ENCODE results near the gene ADM2.
"Not testable (repeated sequence)": the region's sequence is repeated elsewhere in the genome, so short reads cannot be mapped to it uniquely, and the experiment has no call there.

The ADM2 gene

DNA sequence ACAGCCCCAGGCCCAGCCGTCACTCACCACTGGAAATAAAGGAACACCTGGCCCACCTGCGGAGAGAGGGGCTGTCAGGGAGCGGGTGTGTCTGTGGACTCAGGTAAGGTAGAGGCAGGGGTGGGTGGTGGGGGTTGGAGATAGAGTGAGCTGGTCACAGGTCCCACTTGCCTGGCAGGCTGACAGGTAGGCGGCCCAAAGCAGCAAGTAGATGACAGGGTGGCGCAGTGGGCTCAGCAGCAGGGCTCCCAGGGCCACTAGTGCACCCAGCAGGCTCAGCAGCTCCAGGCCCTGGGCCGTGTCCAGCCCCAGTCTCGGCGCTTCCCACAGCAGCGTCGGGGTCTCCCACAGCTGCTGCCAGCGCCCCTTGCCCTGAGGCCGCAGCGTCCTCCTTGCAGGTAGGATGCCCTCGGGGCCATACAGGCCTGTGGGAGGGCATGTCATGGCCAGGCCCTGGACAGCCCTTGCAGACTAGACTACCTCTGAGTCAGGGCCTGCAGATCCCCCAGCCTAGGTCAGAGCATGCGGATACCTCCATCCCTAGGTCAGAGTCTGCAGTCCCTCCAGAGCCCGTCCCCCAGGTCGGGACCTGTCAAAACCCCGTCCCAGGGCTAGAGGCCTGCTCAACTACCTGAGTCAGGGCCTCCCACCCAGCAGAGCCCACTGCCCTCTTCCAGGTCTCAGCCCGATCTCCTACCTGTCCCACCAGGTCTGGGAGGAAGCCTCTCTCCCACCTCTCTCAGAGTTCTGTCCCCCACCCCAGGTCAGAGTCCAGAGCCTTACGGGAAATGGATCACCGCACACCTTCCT, 25.5 kb downstream of the ADM2 start:
- DNase-seq (ENCODE audit: low read depth in 3 of 3), result no peak

DNA sequence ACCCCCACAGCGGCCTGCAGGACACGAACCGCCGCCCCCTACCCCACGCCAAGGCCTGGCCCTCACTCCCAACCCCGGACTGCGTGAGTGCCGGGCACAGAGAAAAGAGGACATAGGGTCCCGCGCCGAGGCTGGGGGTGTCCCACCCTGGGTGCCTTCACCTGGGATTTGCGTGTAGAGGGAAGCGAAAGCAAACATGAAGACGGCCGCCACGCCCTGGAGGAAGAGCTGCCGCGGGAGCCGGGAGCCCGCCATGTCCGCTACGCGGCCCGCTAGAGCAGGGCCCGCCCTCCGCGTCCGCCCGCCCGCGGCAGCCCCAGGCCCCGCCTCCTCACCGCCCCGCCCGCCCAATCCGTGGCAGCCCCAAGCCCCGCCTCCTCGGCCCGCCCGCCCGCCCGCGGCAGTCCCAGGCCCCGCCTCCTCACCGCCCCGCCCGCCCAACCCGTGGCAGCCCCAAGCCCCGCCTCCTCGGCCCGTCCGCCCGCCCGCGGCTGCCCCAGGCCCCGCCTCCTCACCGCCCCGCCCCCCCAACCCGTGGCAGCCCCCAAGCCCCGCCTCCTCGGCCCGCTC, 26.2 kb downstream of the ADM2 start, which contains the start of gene LMF2:
Gene LMF2 (minus strand): TSS at position 282 of the 570 bp plus-strand sequence. CDS start 27 bp downstream, at position 255.
- DNase-seq (ENCODE audit: low read depth in 3 of 3), result peak; percentile 82 to 96 (median 90)

DNA sequence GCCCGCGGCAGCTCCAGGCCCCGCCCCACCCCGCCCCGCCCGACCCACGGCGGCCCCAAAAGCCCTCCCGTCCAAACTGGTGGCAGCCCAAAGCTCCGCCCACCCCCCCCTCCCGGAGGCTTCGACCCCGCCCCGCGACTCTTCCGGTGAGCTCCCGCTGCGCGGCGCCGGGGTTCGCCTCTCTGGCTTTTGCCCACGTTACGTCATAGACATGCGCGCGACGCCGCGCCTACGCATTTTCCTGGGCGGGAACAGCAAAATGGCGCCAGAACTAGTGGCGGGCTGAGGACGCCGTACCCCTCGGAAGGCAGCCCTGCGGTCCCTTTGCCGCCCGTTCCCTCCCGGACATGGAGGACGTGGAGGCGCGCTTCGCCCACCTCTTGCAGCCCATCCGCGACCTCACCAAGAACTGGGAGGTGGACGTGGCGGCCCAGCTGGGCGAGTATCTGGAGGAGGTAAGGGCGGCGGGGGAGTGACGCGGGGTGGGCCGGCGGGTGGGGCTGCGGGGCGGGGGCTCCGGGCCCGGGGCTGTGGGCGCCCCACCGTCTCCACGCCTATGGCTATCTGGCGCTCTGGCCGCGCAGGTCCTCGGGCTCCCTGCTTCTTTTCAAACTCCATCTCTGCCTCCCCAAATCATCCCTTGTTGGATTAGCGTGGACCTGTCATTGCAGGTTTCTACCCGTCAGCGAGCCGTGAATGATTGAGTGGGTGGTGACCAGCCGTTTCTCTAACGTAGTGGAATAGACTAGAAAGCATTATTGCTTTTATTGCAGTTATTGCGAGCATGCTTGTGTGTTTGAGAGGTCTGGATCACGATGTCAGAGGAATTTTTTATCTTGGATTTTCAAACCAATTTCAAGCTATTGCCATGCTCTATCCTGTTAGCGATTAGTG, 26.9 kb downstream of the ADM2 start, which contains the start of gene NCAPH2:
Gene NCAPH2 (plus strand): TSS at position 234 of the 894 bp plus-strand sequence. CDS start 114 bp downstream, at position 348.
- DNase-seq (ENCODE audit: low read depth in 3 of 3), result peak; percentile 96 to 98 (median 97)

DNA sequence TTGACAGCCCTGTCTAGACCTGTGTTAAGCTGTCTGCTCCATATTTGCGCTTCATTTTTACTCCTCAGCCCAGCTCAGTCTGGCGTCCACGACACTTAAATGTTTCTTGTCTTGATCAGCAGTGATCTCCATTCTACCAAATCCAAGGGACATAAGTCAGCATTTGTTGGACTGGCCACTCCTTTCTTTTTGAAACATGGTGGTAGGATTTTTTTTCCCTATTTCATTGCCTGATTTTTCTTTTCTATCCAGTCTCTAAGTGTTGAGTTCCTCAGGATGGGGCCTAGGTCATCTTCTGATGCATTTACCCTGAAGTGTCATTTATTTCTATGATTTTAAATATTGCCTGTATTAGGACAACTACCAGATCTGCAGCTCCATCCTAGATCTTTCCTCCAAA, 27.6 kb downstream of the ADM2 start:
- DNase-seq (ENCODE audit: low read depth in 3 of 3), result no peak

DNA sequence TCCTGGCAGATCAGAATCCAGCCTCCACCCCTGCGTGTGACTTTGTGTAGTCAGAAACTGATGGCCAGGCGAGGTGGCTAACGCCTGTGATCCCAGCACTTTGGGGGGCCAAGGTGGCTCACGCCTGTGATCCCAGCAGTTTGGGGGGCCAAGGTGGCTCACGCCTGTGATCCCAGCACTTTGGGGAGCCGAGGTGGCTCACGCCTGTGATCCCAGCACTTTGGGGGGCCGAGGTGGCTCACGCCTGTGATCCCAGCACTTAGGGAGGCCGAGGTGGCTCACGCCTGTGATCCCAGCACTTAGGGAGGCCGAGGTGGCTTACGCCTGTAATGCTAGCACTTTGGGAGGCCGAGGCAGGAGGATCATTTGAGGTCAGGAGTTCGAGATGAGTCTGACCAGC, 31.8 kb downstream of the ADM2 start:
- DNase-seq (ENCODE audit: low read depth in 3 of 3), result no peak

DNA sequence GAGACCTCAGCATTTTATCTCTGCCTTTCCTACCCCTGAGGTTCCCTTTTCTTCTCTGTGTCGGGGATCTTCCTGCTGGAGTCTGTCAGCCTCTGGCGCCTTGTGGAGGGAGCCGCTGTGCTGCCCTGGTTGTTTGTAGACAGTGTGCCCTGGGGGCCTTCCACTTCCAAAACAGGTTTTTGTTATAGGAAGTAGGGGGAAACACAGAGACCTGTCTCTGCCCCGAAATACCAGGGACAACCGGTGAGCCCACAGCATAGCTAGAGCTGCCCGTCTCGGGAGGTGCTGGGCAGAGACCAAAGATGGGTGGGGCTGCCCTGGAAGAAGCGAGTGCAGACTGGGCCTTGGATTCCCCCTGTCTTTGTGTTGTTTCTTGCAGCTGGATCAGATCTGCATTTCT, 34.7 kb downstream of the ADM2 start:
- no peak for DNase-seq (ENCODE audit: low read depth in 3 of 3)

DNA sequence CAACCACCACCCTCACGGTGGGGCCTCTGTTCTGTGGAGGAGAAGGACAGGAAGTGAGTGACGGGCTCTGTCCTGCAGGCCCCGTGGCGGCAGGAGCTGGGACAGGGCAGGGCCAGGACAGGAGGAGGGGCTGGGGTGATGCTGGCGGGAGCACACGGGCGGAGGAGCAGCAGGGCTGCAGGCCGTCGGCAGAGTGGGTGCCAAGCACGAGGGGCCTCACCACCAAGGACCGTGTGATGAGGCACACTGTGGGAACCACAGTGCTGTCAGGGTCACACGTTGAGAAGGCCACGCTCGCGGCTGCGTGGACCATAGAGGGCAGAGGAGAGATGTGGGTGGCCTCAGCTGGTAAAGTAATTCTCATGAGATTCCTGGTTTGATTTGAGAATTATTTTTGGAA, 35.5 kb downstream of the ADM2 start:
- DNase-seq (ENCODE audit: low read depth in 3 of 3), result no peak

DNA sequence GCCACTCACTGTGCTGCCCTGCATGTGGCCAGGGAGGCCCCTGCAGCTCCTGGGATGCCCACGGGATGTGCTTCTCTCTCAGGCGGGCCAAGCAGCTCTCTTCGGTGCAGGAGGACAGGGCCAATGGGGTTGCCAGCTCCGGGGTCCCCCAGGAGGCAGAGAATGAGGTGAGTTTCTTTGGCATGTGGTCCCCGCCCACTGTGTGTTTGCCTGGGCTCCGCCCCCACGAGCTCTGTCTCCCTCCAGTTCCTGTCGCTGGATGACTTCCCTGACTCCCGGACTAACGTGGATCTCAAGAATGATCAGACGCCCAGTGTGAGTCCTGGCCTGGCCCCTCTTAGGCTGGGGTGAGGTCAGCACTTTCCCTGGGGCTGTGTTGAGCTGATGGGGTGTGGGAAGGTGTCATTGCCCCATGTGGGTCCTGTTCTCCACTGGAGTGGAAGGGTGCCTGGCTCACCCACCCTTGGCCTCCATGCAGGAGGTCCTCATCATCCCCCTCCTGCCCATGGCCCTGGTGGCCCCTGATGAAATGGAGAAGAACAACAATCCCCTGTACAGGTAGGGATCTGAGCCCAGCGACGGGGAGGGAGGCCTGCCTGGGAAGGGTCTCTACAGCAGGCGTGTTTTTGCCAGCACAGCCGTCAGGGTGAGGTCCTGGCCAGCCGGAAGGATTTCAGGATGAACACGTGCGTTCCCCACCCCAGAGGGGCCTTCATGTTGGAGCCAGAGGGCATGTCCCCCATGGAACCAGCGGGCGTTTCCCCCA, 36.3 kb downstream of the ADM2 start:
- no peak for DNase-seq (ENCODE audit: low read depth in 3 of 3)

DNA sequence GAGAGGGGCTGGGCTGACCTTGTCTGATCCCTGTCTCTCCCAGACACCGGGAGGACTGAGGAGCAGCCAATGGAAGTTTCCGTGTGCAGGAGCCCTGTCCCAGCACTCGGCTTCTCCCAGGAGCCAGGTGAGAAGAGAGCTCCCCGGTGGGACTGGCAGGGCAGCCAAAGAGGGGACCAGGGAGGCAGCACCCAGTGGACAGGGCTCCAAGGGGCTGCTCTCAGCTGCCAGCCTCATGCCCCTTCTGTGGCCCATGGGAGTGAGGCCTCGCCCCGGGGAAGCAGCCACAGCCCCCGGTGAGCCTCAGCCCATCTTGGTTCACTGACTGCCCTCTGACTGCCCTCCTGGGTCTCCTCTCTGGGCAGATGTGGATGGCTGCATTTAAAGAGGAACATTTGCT, 37.3 kb downstream of the ADM2 start:
- DNase-seq (ENCODE audit: low read depth in 3 of 3), result no peak

DNA sequence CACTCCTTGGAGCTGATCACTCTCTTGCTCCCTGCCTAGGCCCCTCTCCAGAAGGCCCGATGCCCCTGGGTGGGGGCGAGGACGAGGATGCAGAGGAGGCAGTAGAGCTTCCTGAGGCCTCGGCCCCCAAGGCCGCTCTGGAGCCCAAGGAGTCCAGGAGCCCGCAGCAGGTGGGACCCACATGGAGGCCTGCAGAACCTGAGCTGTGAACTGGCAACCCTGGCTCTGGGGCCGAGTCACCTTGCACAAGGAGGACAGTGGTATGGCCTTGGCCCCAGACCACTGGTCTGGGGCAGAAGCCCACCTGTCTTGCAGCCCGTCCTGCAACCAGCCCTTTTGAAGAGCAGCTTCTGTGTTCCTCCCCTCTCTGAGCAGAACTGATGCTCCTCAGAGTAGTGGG, 37.8 kb downstream of the ADM2 start:
- no peak for DNase-seq (ENCODE audit: low read depth in 3 of 3)

DNA sequence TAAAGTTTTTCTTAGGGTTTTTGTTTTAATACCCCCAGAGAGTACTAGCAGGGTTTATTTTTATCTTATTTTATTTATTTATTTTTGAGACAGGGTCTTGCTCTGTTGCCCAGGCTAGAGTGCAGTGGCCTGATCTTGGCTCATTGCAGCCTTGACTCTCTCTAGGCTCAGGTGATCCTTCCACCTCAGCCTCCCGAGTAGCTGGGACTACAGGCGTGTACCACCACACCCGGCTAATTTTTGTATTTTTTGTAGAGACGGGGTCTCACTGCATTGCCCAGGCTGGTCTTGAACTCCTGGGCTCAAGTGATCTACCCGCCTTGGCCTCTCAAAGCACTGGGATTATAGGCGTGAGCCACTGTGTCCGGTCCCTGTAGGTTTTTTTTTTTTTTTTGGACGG, 38.8 kb downstream of the ADM2 start:
- DNase-seq (ENCODE audit: low read depth in 3 of 3), result not testable (repeated sequence)

DNA sequence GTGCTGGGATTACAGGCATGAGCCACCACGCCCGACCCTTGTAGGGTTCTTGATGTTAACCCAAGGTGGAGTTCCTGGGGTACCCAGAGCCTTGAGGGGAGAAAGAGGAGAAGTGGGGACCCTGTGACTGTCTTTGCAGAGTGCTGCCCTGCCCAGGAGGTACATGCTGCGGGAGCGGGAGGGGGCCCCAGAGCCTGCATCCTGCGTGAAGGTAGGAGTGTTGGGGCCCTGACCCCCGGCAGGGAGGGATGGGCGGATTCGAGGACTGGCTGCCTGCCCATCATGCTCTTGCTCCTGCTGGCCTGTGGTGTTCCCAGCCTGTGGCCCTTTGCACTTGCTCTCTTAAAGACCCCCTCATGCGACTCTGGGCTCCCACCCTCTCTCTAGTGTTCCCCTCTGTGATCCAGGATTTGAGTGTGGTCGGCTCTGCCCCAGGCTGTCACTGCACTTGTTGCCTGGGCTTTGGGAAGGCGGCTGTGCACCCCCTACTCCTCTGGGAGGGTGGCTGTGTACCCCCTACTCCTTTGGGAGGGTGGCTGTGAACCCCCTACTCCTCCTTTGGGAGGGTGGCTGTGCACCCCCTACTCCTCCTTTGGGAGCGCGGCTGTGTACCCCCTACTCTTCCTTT, 39.6 kb downstream of the ADM2 start:
- no peak for DNase-seq (ENCODE audit: low read depth in 3 of 3)

DNA sequence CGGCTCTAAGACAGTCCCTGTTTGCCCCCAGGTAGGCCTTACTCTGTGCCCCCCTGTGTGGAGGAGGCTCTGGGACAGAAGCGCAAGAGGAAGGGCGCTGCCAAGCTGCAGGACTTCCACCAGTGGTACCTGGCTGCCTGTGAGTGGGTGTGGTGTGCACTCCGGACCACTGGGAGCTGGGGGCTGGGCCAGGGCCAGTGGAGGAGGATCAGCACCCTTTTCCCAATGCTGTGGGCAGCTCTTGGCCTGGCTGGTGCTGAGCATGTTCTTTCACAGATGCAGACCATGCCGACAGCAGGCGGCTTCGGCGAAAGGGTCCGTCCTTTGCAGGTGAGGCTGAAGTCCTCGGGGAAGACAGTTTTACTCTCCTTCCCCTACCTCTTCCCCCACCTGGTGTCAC, 40.4 kb downstream of the ADM2 start:
- DNase-seq (ENCODE audit: low read depth in 3 of 3), result no peak

DNA sequence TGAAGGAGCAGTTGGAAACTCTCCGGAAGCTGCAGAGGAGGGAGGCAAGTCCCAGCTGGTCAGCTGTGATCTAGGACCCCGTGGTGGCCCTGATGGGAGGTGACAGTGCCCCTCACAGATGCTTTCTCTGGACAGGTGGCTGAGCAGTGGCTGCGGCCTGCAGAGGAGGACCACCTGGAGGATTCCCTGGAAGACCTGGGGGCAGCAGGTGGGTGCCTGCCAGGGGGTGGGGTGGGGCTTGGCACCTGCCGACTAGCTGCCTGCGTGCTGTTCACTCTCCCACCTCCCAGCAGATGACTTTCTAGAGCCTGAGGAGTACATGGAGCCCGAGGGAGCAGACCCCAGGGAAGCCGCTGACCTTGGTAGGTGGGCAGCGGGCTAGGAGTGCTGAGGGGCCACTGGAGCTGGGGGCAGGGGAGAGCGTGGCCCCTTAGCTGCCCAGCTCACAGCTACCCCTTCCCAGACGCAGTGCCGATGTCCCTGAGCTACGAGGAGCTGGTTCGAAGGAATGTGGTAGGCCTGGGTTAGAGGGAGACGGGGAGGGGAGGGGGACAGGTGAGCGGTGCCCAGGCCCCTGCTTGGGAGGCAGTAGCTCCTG, 41.0 kb downstream of the ADM2 start:
- no peak for DNase-seq (ENCODE audit: low read depth in 3 of 3)

DNA sequence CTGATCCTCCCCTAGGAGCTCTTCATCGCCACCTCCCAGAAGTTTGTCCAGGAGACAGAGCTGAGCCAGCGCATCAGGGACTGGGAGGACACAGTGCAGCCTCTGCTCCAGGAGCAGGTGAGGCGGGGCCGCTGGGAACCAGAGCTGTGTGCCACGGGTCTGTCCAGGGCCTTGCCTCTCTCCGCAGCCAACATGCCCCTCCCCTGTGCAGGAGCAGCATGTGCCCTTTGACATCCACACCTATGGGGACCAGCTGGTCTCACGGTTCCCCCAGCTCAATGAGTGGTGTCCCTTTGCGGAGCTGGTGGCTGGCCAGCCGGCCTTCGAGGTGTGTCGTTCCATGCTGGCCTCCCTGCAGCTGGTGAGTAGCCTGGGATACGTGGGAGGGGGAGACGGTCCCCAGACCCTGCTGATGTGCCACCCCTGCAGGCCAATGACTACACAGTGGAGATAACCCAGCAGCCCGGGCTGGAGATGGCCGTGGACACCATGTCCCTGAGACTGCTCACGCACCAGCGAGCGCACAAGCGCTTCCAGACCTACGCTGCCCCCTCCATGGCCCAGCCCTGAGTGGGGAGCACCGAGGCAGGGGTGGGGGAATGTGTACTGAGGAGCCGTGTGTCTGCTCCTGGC, 41.6 kb downstream of the ADM2 start:
- no peak for DNase-seq (ENCODE audit: low read depth in 3 of 3)

DNA sequence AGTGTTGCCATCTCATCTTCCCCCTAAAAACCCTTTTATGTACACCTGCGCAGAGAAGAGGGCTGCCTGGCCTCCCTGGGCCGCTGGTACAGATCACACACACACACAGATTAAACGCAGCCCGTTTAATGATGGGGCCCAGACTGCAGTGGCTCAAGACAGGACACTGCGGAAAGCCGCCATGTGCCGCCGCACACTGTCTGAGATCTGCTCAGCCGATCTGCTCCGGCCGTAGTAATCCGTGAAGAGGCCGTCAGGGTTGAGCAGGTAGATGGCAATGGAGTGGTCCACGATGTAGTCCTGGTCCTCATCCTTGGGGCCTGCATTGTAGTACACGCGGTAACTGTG, 42.1 kb downstream of the ADM2 start:
- no peak for DNase-seq (ENCODE audit: low read depth in 3 of 3)

DNA sequence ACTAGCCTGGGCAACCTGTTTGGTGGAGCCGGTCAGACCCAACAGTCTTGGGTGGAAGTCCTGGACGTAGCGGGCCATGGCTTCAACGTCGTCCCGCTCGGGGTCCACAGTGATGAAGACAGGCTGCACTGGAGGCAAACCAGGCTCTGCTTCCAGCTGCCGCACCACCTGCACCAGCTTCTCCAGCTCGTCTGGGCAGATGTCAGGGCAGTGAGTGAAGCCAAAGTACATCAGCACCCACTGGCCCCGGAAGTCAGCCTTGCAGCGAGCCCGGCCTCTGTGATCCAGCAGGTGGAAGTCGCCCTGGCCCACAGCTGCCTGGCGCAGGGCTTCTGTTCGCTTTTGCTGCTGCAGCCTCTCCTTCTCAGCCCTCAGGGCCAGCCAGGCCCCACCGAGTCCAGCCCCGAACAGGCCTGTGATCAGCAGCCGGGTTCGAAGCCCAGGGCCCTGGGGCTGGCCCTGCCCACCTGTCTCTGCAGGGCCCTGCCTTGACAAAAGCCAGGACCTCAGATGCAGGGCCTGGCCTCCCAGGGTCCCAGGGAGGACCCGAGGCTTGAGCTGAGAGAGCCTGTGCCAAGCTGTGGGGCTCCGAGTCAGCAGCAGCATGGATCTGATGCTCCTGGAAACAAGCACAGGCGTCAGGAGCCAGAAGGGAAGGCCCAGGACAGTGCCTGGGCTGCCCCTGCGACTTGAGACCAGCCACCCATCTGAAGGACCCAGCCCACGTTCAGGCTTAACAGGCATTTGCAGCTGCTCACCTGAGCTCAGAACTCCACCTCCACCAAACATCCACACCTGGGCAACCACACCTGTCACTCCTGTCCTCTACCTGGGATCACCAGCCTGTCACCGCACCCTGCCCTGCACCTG, 42.7 kb downstream of the ADM2 start:
- DNase-seq (ENCODE audit: low read depth in 3 of 3), result no peak

DNA sequence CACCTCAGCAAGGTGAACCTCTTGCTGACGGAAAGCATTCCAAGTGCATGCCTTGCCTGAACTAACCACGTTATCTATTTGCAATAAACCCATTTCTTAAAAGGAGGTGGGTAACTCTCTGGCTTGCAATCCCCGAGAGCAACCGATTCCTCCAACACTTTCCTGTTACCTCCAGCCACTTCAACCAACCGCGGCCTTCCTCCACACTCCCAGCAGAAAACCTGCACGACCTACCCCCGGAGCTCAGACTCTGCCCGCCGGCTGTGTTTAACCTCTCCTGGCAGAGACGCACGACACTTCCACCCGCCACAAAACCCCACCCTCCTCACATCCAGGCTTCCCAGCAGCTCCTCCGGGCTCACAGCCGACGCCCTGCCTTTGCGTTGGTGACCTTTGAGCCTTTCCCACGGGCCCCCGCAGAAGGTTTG, 43.3 kb downstream of the ADM2 start:
- DNase-seq (ENCODE audit: low read depth in 3 of 3), result no peak

Data from stimulated activated CD4-positive, alpha-beta T cell treated with anti-CD3 and anti-CD28 coated beads, TNF-alpha, amount 100 ng/mL, for 48 hours (primary cell).